Measurements from ENCODE around the gene PLN.

Gene PLN

GRCh38 chr6:118580585-118581419 lies 32.7 kb downstream of the PLN start:
- DNase-seq (ENCODE audit: low read depth), result no peak

- no peak for DNase-seq (ENCODE audit: low read depth)
Measured at GRCh38 chr6:118581489-118581959, 33.4 kb downstream of the PLN start.

GRCh38 chr6:118584911-118585310 lies 36.8 kb downstream of the PLN start:
- no peak for DNase-seq (ENCODE audit: low read depth)

GRCh38 chr6:118586746-118587485 lies 38.8 kb downstream of the PLN start:
- no peak for DNase-seq (ENCODE audit: low read depth)

- DNase-seq (ENCODE audit: low read depth), result no peak
Measured at GRCh38 chr6:118588626-118589025, 40.5 kb downstream of the PLN start.

- DNase-seq (ENCODE audit: low read depth), result no peak
Measured at GRCh38 chr6:118589186-118589585, 41.1 kb downstream of the PLN start.

- DNase-seq (ENCODE audit: low read depth), result no peak
Measured at GRCh38 chr6:118589649-118590365, 41.7 kb downstream of the PLN start.

- DNase-seq (ENCODE audit: low read depth), result no peak
Measured at GRCh38 chr6:118591897-118592296, 43.8 kb downstream of the PLN start.

- DNase-seq (ENCODE audit: low read depth), result no peak
Measured at GRCh38 chr6:118594877-118595276, 46.8 kb downstream of the PLN start.

- no peak for DNase-seq (ENCODE audit: low read depth)
Measured at GRCh38 chr6:118596774-118597320, 48.8 kb downstream of the PLN start.

- no peak for DNase-seq (ENCODE audit: low read depth)
Measured at GRCh38 chr6:118597636-118598035, 49.5 kb downstream of the PLN start.

- DNase-seq (ENCODE audit: low read depth), result no peak
Measured at GRCh38 chr6:118598324-118598723, 50.2 kb downstream of the PLN start.

- DNase-seq (ENCODE audit: low read depth), result no peak
Measured at GRCh38 chr6:118602300-118602699, 54.2 kb downstream of the PLN start.

GRCh38 chr6:118603372-118603771 lies 55.3 kb downstream of the PLN start:
- DNase-seq (ENCODE audit: low read depth), result no peak

- DNase-seq (ENCODE audit: low read depth), result no peak
Measured at GRCh38 chr6:118606268-118606667, 58.2 kb downstream of the PLN start.

- DNase-seq (ENCODE audit: low read depth), result no peak
Measured at GRCh38 chr6:118606858-118607257, 58.8 kb downstream of the PLN start.
